Fibroblast of lung (primary cell): ENCODE data around the gene RNF181. TPM values are rescaled to one million over a fixed set of nuclear protein-coding genes. Genes with fewer than 3 reads are reported as not detected.

Source experiments
- DNase-seq, 2 donors: peaks; one replicate each; pipeline versions ENCODE4 v3.0.0 to v3.0.0-alpha.2; 2010; ENCODE audit warnings: low read depth in 2 of 2
- H2AFZ ChIP-seq: 2 replicates; pipeline ENCODE4 v1.5.1; 2012; ENCODE audit warnings: low read length, control low read depth, inconsistent platforms
- H3K27ac ChIP-seq: 2 replicates; pipeline ENCODE4 v1.5.1; 2011; ENCODE audit warnings: low read length, control low read depth; ENCODE audit not compliant: insufficient read depth
- H3K27me3 ChIP-seq: 2 replicates; pipeline ENCODE4 v1.5.1; 2011; ENCODE audit warnings: mild to moderate bottlenecking, low read length; ENCODE audit not compliant: control insufficient read depth, insufficient read depth
- H3K36me3 ChIP-seq: 2 replicates; pipeline ENCODE4 v1.5.1; 2011; ENCODE audit warnings: low read length; ENCODE audit not compliant: control insufficient read depth, insufficient read depth
- H3K4me1 ChIP-seq: 2 replicates; pipeline ENCODE4 v1.5.1; 2011; ENCODE audit warnings: low read length; ENCODE audit not compliant: control insufficient read depth, insufficient read depth; ENCODE audit errors: extremely low read depth
- H3K4me2 ChIP-seq: 2 replicates; pipeline ENCODE4 v1.5.1; 2011; ENCODE audit warnings: low read length, control low read depth; ENCODE audit not compliant: insufficient read depth; ENCODE audit errors: extremely low read depth
- H3K4me3 ChIP-seq, 4 experiments: fragments of 200-600 bp in 1 of 4; sonication (generic) in 1 of 4; replicated peaks in 1 of 4; 2 replicates each; pipeline ENCODE4 v1.5.1; 2011 to 2016; ENCODE audit warnings: low read length in 4 of 4, low read depth in 3 of 4, mild to moderate bottlenecking in 3 of 4, control low read depth in 2 of 4, inconsistent platforms in 1 of 4, mixed read lengths in 1 of 4; ENCODE audit not compliant: insufficient read depth in 1 of 4; ENCODE audit errors: control extremely low read depth in 1 of 4
- H3K79me2 ChIP-seq: 2 replicates; pipeline ENCODE4 v1.5.1; 2012; ENCODE audit warnings: mild to moderate bottlenecking, low read length, inconsistent platforms; ENCODE audit not compliant: control insufficient read depth, insufficient read depth
- H3K9ac ChIP-seq: 2 replicates; pipeline ENCODE4 v1.5.1; 2011; ENCODE audit warnings: mild to moderate bottlenecking, low read length, control low read depth; ENCODE audit not compliant: insufficient read depth
- H3K9me3 ChIP-seq: 2 replicates; pipeline ENCODE4 v1.5.1; 2012; ENCODE audit warnings: low read depth, low read length; ENCODE audit not compliant: control insufficient read depth, insufficient read depth
- H4K20me1 ChIP-seq: 2 replicates; pipeline ENCODE4 v1.5.1; 2011; ENCODE audit warnings: low read length; ENCODE audit not compliant: control insufficient read depth, insufficient read depth; ENCODE audit errors: extremely low read depth
- EZH2 ChIP-seq: IDR thresholded peaks from 2 replicates; pipeline ENCODE4 v1.5.1; 2012; ENCODE audit warnings: low read length, control low read depth, mild to moderate bottlenecking; ENCODE audit errors: missing control alignments
- polyA plus RNA-seq, 2 donors: library from polyadenylated mRNA; depleted of rRNA in 1 of 2; stranded (reverse) in 1 of 2; unstranded in 1 of 2; fragments of >200 nt; gene quantifications; 2 replicates each; pipeline ENCODE4 v1.2.1, GENCODE V29; 2011 to 2012; ENCODE audit warnings: missing spikeins in 1 of 2
- total RNA-seq: library from RNA; depleted of rRNA; stranded (reverse); fragments of >200 nt; gene quantifications from 2 replicates; pipeline ENCODE4 v1.2.1, GENCODE V29; 2014
- TF ChIP-seq, protein P1 (sequence below), 2 donors: IDR thresholded peaks in 1 of 2; conservative IDR thresholded peaks in 1 of 2; 1 replicate in 1 of 2; 2 replicates in 1 of 2; pipeline ENCODE4 v1.5.1; 2011 to 2012; ENCODE audit warnings: low read length in 2 of 2, control low read depth in 1 of 2, inconsistent platforms in 1 of 2, low read depth in 1 of 2, mild to moderate bottlenecking in 1 of 2

Gene RNF181
- total and polyA plus RNA-seq, 2 donors (not counting 1 experiment from before 2014, with no cell fraction given) = 247 to 276 TPM

DNA sequence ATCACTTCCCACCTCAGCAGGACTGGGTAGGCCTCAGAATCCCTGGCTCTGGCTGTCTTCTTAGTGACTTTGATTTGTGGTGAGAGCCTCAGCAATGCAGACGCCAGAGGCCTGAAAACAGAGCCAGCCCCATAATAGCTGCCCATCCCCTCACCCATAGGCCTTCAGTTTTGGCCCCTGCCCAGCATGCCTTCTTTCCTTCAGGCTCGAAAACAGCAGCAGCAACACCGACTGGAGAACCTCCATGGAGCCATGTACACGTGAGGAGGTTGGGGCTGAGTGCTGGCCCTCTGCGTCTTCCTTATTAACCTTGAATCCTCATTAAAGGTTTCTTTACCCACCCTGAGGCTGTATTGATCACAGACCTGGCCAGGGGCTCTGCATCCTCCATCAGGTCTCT is 1.7 kb downstream of the RNF181 start:
- peak overlapping the region in 1 of 4 experiments; percentile 75 for H3K4me3 ChIP-seq
- H3K9ac ChIP-seq = no peak overlapping the region
- no peaks in the 10 kb centered on the region for H3K27me3 ChIP-seq
- no peaks in the 10 kb centered on the region for H3K9me3 ChIP-seq
- peaks cover 21% of the 10 kb centered on the region for H3K36me3 ChIP-seq
- peaks cover 20% of the 10 kb centered on the region for H3K79me2 ChIP-seq
- H3K27ac ChIP-seq = no peak overlapping the region
- H3K4me1 ChIP-seq = peaks cover 14% of the 10 kb centered on the region
- peak overlapping the region; percentile 80 for H3K4me2 ChIP-seq
- no peaks in the 10 kb centered on the region for H4K20me1 ChIP-seq
- no peak for TF ChIP-seq EZH2
- TF ChIP-seq, protein P1, sequence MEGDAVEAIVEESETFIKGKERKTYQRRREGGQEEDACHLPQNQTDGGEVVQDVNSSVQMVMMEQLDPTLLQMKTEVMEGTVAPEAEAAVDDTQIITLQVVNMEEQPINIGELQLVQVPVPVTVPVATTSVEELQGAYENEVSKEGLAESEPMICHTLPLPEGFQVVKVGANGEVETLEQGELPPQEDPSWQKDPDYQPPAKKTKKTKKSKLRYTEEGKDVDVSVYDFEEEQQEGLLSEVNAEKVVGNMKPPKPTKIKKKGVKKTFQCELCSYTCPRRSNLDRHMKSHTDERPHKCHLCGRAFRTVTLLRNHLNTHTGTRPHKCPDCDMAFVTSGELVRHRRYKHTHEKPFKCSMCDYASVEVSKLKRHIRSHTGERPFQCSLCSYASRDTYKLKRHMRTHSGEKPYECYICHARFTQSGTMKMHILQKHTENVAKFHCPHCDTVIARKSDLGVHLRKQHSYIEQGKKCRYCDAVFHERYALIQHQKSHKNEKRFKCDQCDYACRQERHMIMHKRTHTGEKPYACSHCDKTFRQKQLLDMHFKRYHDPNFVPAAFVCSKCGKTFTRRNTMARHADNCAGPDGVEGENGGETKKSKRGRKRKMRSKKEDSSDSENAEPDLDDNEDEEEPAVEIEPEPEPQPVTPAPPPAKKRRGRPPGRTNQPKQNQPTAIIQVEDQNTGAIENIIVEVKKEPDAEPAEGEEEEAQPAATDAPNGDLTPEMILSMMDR (conservative IDR thresholded peaks at IDR 0.05 in 1 of 2, IDR thresholded peaks at IDR 0.05 in 1 of 2; ENCODE audit: low read depth in 1 of 2, low read length in 2 of 2) = no peak
- H2AFZ ChIP-seq = no peak overlapping the region
- no peak for DNase-seq

DNA sequence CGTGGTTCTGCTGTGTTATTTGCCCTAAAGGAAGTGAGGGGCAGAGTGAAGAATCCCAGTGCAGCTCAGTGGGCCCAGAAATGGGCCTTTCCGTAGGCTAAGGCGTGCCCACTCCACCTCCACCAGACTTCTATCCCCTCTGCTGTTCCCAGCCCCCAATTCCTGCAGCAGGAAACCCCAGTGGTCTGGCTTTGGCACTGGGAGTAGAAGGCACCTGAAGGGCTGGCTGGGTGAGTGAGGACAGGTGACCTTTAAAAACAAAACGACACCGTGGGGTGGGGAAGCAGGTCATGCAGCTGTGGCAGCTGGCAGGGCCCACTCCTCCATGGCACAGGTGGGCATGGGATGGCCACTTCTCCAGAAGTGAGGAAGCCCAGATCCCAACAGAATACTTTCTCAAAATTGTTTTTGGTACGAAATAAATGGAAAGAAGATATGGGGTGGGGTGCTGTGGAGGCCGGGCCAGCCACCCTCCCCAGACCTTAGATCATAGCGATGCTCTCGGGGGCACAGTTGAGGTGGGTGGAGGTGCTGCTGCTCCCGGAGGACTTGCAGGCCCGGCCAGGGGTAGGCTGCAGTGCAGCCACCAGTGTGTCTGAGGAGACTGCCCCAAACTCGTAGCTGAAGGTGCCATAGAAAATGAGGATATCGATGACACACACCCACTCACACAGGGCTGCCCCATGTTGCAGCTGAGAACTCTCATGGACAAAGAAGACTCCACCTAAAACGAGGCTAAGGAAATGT is 3.2 kb downstream of the RNF181 start:
- Histone ChIP-seq H2AFZ (no peak overlapping the region), H3K79me2 (peaks cover 20% of the 10 kb centered on the region), H3K36me3 (peaks cover 19% of the 10 kb centered on the region), H3K4me2 (no peak overlapping the region), H3K4me3 (no peak overlapping the region), H3K27me3 (no peaks in the 10 kb centered on the region), H3K27ac (no peak overlapping the region), H3K9me3 (no peaks in the 10 kb centered on the region), H3K4me1 (peaks cover 14% of the 10 kb centered on the region), H3K9ac (no peak overlapping the region), H4K20me1 (no peaks in the 10 kb centered on the region)
- TF ChIP-seq, protein P1 (conservative IDR thresholded peaks at IDR 0.05 in 1 of 2, IDR thresholded peaks at IDR 0.05 in 1 of 2; ENCODE audit: low read depth in 1 of 2, low read length in 2 of 2) = no peak
- no peak for TF ChIP-seq EZH2
- no peak for DNase-seq

DNA sequence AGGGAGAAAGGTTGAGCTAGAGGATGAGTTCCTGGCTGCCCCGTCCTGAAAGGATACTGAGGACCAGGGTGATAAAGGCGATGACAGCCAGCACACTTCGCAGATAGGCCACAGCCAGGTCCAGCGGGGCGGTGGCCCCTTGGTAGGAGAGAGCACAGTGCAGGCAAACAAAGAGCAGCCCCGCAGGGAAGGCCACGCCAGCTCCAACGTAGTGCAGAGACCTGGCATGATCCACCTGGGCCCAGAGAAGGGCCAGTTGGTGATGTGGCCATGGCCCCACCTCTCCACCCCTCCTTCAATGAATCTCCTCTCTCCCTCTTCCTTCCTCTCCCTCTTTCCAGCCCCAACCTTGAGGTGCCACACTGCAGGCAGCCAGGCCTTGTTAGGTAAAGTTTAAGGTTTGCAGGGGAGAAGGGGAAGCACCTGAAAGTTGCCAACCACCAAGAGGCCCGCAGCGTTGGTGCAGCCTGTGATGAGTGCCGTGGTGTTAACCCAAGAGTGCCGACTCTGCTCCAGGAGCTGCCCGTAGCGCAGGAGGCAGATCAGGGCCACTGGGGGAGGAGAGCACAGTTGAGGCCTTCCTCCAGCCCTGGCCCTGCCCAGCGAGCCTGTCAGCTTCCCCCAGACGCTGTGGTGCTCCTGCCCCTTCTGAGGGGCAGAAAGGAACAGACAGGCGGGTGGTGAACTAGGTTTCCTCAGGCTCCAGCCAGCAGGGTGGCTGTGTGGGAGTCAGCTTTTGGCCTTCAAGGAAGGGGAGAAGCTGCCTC is 4.1 kb downstream of the RNF181 start:
- H3K27me3 ChIP-seq = no peaks in the 10 kb centered on the region
- DNase-seq = no peak
- H3K9ac ChIP-seq = no peak overlapping the region
- H3K4me1 ChIP-seq = peaks cover 14% of the 10 kb centered on the region
- H2AFZ ChIP-seq = no peak overlapping the region
- TF ChIP-seq, protein P1 (conservative IDR thresholded peaks at IDR 0.05 in 1 of 2, IDR thresholded peaks at IDR 0.05 in 1 of 2; ENCODE audit: low read depth in 1 of 2, low read length in 2 of 2) = no peak
- TF ChIP-seq EZH2 = no peak
- no peaks in the 10 kb centered on the region for H4K20me1 ChIP-seq
- H3K79me2 ChIP-seq = peaks cover 25% of the 10 kb centered on the region
- H3K4me2 ChIP-seq = no peak overlapping the region
- H3K27ac ChIP-seq = no peak overlapping the region
- no peak overlapping the region for H3K4me3 ChIP-seq
- no peaks in the 10 kb centered on the region for H3K9me3 ChIP-seq
- peaks cover 19% of the 10 kb centered on the region for H3K36me3 ChIP-seq
